Measurements from ENCODE around the gene WDR31. TPM values are rescaled to one million over a fixed set of nuclear protein-coding genes. Genes with fewer than 3 reads are reported as not detected.
"Not testable (repeated sequence)": the region's sequence is repeated elsewhere in the genome, so short reads cannot be mapped to it uniquely, and the experiment has no call there.

Gene WDR31
- total RNA-seq, 2 experiments from 2014 or later, result 1.3 to 1.4 TPM

DNA sequence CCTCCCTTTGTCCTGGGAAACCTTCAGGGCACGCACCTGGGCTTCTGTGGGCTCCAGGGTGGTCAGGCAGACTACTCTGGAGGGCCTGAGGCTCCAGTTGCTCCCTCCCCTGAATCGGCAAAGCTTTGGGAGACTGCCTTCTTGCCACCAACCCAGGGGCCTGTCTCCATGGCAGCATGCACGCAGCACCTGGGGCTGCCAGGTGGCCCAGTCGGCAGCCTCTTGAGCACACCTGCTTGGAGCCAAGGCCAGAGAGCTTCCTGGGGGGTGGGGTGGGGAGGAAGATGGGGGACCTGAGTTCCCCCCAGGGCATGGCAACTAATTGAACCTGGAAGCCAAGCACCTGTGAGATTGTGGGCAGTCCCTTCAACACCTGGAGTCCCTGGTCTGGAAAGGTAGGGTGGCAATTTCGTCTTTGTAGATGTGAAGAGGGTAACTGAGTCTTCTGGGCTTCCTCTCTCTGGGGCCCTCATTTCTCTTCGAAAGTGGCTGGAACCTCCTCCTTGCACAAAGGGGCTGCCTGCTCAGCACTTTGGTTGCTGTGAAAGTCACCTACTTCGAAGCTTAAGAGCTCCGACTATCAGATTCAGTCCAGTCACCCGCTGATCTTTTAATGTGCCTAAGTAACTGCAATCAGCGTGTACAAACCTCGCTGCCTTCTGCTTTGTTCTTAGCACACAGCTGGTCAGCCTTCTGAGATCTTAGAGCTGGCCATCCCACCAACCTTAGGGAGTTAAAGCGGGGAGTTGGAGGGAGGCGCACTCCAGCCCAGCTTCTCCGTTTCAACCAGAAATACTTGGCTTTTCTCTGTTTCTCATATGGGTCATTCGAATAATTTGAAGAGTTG lies 40.9 kb downstream of the WDR31 start:
- ChIA-PET CTCF (no interaction called here), POLR2A (no interaction called here)
- no peaks in the 10 kb centered on the region for H3K36me3 Mint-ChIP-seq (ENCODE audit: low read depth)
- TF ChIP-seq, protein P1, sequence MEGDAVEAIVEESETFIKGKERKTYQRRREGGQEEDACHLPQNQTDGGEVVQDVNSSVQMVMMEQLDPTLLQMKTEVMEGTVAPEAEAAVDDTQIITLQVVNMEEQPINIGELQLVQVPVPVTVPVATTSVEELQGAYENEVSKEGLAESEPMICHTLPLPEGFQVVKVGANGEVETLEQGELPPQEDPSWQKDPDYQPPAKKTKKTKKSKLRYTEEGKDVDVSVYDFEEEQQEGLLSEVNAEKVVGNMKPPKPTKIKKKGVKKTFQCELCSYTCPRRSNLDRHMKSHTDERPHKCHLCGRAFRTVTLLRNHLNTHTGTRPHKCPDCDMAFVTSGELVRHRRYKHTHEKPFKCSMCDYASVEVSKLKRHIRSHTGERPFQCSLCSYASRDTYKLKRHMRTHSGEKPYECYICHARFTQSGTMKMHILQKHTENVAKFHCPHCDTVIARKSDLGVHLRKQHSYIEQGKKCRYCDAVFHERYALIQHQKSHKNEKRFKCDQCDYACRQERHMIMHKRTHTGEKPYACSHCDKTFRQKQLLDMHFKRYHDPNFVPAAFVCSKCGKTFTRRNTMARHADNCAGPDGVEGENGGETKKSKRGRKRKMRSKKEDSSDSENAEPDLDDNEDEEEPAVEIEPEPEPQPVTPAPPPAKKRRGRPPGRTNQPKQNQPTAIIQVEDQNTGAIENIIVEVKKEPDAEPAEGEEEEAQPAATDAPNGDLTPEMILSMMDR (IDR thresholded peaks at IDR 0.05), result no peak
- no peak for ATAC-seq
- H3K4me1 Mint-ChIP-seq (ENCODE audit: low read depth), result no peaks in the 10 kb centered on the region
- H3K9me3 Mint-ChIP-seq, result no peaks in the 10 kb centered on the region
- H3K27me3 Mint-ChIP-seq, result no peaks in the 10 kb centered on the region
- intact Hi-C loops (cut with micrococcal nuclease), result no loop called here
- no peak overlapping the region for H3K4me3 Mint-ChIP-seq
- H3K27ac Mint-ChIP-seq, result no peak overlapping the region
- DNase-seq, result no peak

DNA sequence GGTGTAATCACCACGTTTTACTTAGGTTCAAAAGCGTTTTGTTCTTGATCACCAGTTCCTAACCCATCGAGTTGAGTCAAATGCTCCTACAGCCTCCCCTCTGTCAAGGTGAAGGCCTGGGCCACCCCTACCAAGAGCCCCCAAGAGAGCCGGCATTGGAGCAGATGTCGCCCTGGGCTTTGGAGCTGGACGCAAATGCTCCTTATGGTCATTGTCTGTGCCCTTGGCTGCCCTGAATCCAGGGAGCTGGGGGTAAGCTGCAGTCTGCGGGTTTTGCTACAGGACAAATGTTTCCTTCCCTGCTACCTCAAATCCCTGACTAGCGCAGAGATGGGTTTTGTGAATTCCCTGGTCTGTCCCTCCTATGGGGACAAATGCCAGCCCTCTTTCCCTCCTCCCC lies 41.8 kb downstream of the WDR31 start:
- CTCF ChIA-PET, result no interaction called here
- Mint-ChIP-seq H3K4me3 (no peak overlapping the region), H3K27me3 (no peaks in the 10 kb centered on the region), H3K27ac (no peak overlapping the region), H3K9me3 (no peaks in the 10 kb centered on the region), H3K36me3 (ENCODE audit: low read depth) (no peaks in the 10 kb centered on the region), H3K4me1 (ENCODE audit: low read depth) (no peaks in the 10 kb centered on the region)
- POLR2A ChIA-PET, result no interaction called here
- intact Hi-C loops (cut with micrococcal nuclease), result no loop called here
- DNase-seq (no peak), ATAC-seq (no peak)
- TF ChIP-seq, protein P1 (IDR thresholded peaks at IDR 0.05), result no peak

DNA sequence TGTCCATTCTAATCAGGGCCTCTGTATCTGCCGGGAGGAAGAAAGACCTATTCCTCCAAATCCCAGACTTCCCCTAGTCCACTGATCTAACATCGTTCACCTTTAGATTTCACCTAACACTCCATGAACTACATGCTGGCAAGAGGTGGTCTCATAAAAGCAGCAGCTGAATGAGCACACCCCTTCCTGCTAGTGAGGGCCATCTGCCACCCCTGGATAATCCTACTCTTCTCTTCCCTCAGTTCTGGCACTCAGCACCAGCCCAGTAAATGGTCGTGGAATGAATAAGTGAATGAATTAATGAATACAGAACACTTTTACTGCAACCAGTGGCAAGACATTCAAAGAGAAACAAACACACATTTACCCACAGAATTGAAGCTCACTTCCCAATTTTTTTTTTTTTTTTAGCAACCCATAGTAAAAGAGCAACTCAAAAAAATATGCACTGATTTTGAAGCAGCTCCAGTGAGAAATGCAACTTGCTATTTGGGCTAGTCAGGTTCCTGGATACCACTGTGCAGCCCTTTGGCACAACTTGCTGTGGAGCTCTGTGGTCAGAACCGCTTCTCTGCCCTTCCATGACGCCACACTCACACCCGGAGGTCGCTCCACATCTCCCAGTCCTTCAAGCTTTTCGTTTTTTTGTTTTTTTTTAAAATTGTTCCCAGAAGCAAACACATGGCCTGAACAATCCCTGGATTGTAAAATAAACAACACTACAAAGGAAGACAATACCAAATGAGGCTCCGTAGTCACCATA lies 43.1 kb downstream of the WDR31 start:
- Mint-ChIP-seq H3K4me3 (no peak overlapping the region), H3K27ac (no peak overlapping the region), H3K4me1 (ENCODE audit: low read depth) (no peaks in the 10 kb centered on the region), H3K27me3 (no peaks in the 10 kb centered on the region), H3K9me3 (no peaks in the 10 kb centered on the region), H3K36me3 (ENCODE audit: low read depth) (peaks cover 2% of the 10 kb centered on the region)
- TF ChIP-seq, protein P1 (IDR thresholded peaks at IDR 0.05), result no peak
- ChIA-PET CTCF (interaction anchor here (0.7 to 1.1 kb wide), 2 partner anchors 358 to 361 kb away, joined by 3 read pairs; no protein-coding TSS in a partner anchor), POLR2A (interaction anchor here (1.4 kb wide), 1 partner anchor 23 kb away, joined by 3 read pairs; no protein-coding TSS in a partner anchor)
- intact Hi-C loops (cut with micrococcal nuclease), result no loop called here
- DNase-seq (no peak), ATAC-seq (no peak)

DNA sequence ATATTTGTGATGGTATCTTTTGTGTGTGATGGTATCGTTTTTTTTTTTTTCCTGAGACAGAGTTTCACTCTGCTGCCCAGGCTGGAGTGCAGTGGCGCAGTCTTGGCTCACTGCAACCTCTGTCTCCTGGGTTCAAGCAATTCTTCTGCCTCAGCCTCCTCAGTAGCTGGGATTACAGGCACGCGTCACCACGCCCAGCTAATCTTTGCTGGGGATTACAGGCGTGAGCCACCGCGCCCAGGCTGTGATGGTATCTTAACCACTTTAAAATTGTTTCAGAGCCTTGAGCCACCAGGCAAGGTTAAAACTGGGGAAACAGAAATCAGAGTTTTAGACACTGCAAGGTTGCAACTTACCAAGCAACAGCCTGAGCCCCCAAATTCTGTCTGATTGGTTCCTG lies 43.8 kb downstream of the WDR31 start:
- H3K4me3 Mint-ChIP-seq; intact Hi-C loops (cut with micrococcal nuclease); H3K36me3 Mint-ChIP-seq (ENCODE audit: low read depth); H3K9me3 Mint-ChIP-seq; DNase-seq; H3K4me1 Mint-ChIP-seq (ENCODE audit: low read depth); ATAC-seq; H3K27ac Mint-ChIP-seq; H3K27me3 Mint-ChIP-seq: not testable (repeated sequence)
- POLR2A ChIA-PET, result interaction anchor here (1.4 kb wide), 1 partner anchor 24 kb away, joined by 3 read pairs; no protein-coding TSS in a partner anchor
- CTCF ChIA-PET, result interaction anchor here (0.7 to 1.1 kb wide), 2 partner anchors 359 to 362 kb away, joined by 3 read pairs; no protein-coding TSS in a partner anchor

DNA sequence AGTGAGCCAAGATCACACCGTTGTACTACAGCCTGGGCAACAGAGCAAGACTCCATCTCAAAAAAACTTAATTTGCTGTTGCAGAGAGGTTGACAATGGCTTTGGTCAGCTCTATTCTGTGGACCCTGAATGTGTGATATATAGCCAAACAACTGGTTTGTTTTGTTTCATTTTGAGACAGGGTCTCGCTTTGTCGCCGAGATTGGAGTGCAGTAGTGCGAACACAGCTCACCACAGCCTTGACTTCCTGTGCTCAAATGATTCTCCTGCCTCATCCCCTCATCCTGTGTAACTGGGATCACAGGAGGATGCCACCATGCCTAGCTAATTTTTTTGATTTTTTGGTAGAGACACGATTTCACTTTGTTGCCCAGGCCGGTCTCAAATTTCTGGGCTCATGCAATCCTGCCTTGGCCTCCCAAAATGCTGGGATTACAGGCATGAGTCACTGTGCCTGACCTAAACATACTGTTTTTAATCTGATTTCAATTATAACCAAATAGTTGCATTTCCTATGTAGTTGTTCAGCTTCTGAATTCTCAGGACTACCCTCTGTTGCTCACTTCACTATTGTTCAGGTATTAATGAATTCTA lies 46.7 kb downstream of the WDR31 start:
- Mint-ChIP-seq H3K36me3 (ENCODE audit: low read depth) (peaks cover 30% of the 10 kb centered on the region), H3K4me3 (no peak overlapping the region), H3K9me3 (no peaks in the 10 kb centered on the region), H3K27me3 (no peaks in the 10 kb centered on the region), H3K4me1 (ENCODE audit: low read depth) (no peaks in the 10 kb centered on the region), H3K27ac (peak overlapping the region; percentile 26)
- CTCF ChIA-PET, result interaction anchor here (0.9 kb wide), 1 partner anchor 19 kb away, joined by 3 read pairs; no protein-coding TSS in a partner anchor
- POLR2A ChIA-PET, result interaction anchor here (0.6 kb wide), 1 partner anchor 454 kb away, joined by 4 read pairs; no protein-coding TSS in a partner anchor
- DNase-seq (no peak), ATAC-seq (no peak)
- TF ChIP-seq, protein P1 (IDR thresholded peaks at IDR 0.05), result no peak
- intact Hi-C loops (cut with micrococcal nuclease), result no loop called here
